Osteoblast (primary cell): ENCODE measurements around the gene HSPB6. TPM values are rescaled to one million over a fixed set of nuclear protein-coding genes. Genes with fewer than 3 reads are reported as not detected.

ENCODE experiments used
- DNase-seq: peaks from one replicate; pipeline ENCODE4 v3.0.0; 2011; ENCODE audit warnings: low spot score, mixed read lengths; ENCODE audit not compliant: insufficient read length; ENCODE audit errors: missing footprints
- H2AFZ ChIP-seq: 2 replicates; pipeline ENCODE4 v1.6.0; 2011; ENCODE audit warnings: mild to moderate bottlenecking, low read length
- H3K27ac ChIP-seq: 2 replicates; pipeline ENCODE4 v1.5.1; 2011; ENCODE audit warnings: mild to moderate bottlenecking, low read depth, low read length, moderate library complexity
- H3K27me3 ChIP-seq: 2 replicates; pipeline ENCODE4 v1.6.0; 2012; ENCODE audit warnings: mild to moderate bottlenecking, control low read depth, inconsistent platforms, low read length, moderate library complexity; ENCODE audit not compliant: insufficient read depth
- H3K36me3 ChIP-seq: 2 replicates; pipeline ENCODE4 v1.5.1; 2011; ENCODE audit warnings: mild to moderate bottlenecking, low read length, control low read depth, moderate library complexity; ENCODE audit not compliant: insufficient read depth
- H3K4me1 ChIP-seq: 2 replicates; pipeline ENCODE4 v1.5.1; 2011; ENCODE audit warnings: mild to moderate bottlenecking, low read length, control low read depth, moderate library complexity; ENCODE audit not compliant: insufficient read depth
- H3K4me2 ChIP-seq: 2 replicates; pipeline ENCODE4 v1.6.0; 2011; ENCODE audit warnings: mild to moderate bottlenecking, low read length; ENCODE audit not compliant: insufficient read depth
- H3K4me3 ChIP-seq: fragments of 200-600 bp; sonication (generic); 3 replicates; pipeline ENCODE4 v1.5.1; 2012; ENCODE audit warnings: mild to moderate bottlenecking, low read length, inconsistent platforms; ENCODE audit not compliant: insufficient read depth
- H3K79me2 ChIP-seq: 2 replicates; pipeline ENCODE4 v1.6.0; 2012; ENCODE audit warnings: mild to moderate bottlenecking, low read length, control low read depth, inconsistent platforms; ENCODE audit not compliant: insufficient read depth
- H3K9me3 ChIP-seq: 2 replicates; pipeline ENCODE4 v1.5.1; 2011; ENCODE audit warnings: low read depth, low read length, control low read depth
- H4K20me1 ChIP-seq: 2 replicates; pipeline ENCODE4 v1.6.0; 2012; ENCODE audit warnings: mild to moderate bottlenecking, low read length, control low read depth; ENCODE audit not compliant: insufficient read depth
- CTCF ChIP-seq: IDR thresholded peaks from 2 replicates; pipeline ENCODE4 v1.5.1; 2011; ENCODE audit warnings: mild to moderate bottlenecking, low read depth, low read length, moderate library complexity; ENCODE audit errors: extremely low read depth
- total RNA-seq: library from RNA; depleted of rRNA; stranded (reverse); fragments of >200 nt; gene quantifications from 2 replicates; pipeline ENCODE4 v1.2.3, GENCODE V29; 2012

HSPB6 gene
- total RNA-seq, 1 donor, result 14.5 TPM

GRCh38 chr19:35714601-35715354 is 42.1 kb downstream of the HSPB6 start:
- Histone ChIP-seq H3K36me3 (no peaks in the 10 kb centered on the region), H3K4me2 (no peak overlapping the region), H3K9me3 (no peaks in the 10 kb centered on the region), H3K4me1 (peaks cover 17% of the 10 kb centered on the region), H3K27me3 (no peaks in the 10 kb centered on the region), H3K79me2 (peaks cover 21% of the 10 kb centered on the region), H3K27ac (no peak overlapping the region), H4K20me1 (peaks cover 14% of the 10 kb centered on the region), H2AFZ (no peak overlapping the region), H3K4me3 (no peak overlapping the region)
- DNase-seq, result peak; percentile 50
- no peak for TF ChIP-seq CTCF

- Histone ChIP-seq H3K4me2 (no peak overlapping the region), H2AFZ (no peak overlapping the region), H3K79me2 (peaks cover 13% of the 10 kb centered on the region), H3K27ac (no peak overlapping the region), H3K4me3 (no peak overlapping the region), H3K27me3 (no peaks in the 10 kb centered on the region), H3K9me3 (no peaks in the 10 kb centered on the region), H3K36me3 (no peaks in the 10 kb centered on the region), H3K4me1 (peaks cover 13% of the 10 kb centered on the region), H4K20me1 (peaks cover 6% of the 10 kb centered on the region)
- peak; percentile 60 for DNase-seq
- no peak for TF ChIP-seq CTCF
These were observed 42.8 kb downstream of the HSPB6 start for GRCh38 chr19:35713904-35714495.

GRCh38 chr19:35713506-35713850 is 43.4 kb downstream of the HSPB6 start:
- TF ChIP-seq CTCF, result no peak
- no peak overlapping the region for H3K27ac ChIP-seq
- DNase-seq, result no peak
- H3K4me2 ChIP-seq, result no peak overlapping the region
- H4K20me1 ChIP-seq, result peaks cover under 1% of the 10 kb centered on the region
- peaks cover 10% of the 10 kb centered on the region for H3K4me1 ChIP-seq
- peaks cover 8% of the 10 kb centered on the region for H3K79me2 ChIP-seq
- no peaks in the 10 kb centered on the region for H3K9me3 ChIP-seq
- no peak overlapping the region for H2AFZ ChIP-seq
- no peaks in the 10 kb centered on the region for H3K27me3 ChIP-seq
- H3K4me3 ChIP-seq, result no peak overlapping the region
- no peaks in the 10 kb centered on the region for H3K36me3 ChIP-seq
